HepG2 (cell line): ENCODE measurements around the gene AEN. TPM values are rescaled to one million over a fixed set of nuclear protein-coding genes. Genes with fewer than 3 reads are reported as not detected.

Experiments used
- ARHGAP35 ChIP-seq: sonication (generic); formaldehyde crosslinking; IDR thresholded peaks from 2 replicates; pipeline ENCODE4 v1.9.0; 2022; ENCODE audit warnings: mild to moderate bottlenecking, inconsistent platforms, moderate library complexity, missing genetic modification reagents, borderline replicate concordance
- CENPX ChIP-seq: sonication (generic); formaldehyde crosslinking; IDR thresholded peaks from 2 replicates; pipeline ENCODE4 v1.9.0; 2021; ENCODE audit warnings: mild to moderate bottlenecking, missing genetic modification reagents, moderate library complexity
- DRAP1 ChIP-seq: IDR thresholded peaks from 2 replicates; pipeline ENCODE4 v1.6.1; 2016; ENCODE audit warnings: missing genetic modification reagents, missing compliant biosample characterization
- FOXJ3 ChIP-seq: sonication (generic); formaldehyde crosslinking; IDR thresholded peaks from 2 replicates; pipeline ENCODE4 v1.4.0; 2020; ENCODE audit warnings: missing genetic modification reagents, mild to moderate bottlenecking, borderline replicate concordance
- GATA4 ChIP-seq: sonication (generic); IDR thresholded peaks from 2 replicates; pipeline ENCODE4 v1.6.1; 2016; ENCODE audit warnings: antibody characterized with exemption, low read depth, borderline replicate concordance
- HMG20B ChIP-seq: conservative IDR thresholded peaks from 2 replicates; pipeline ENCODE4 v1.6.1; 2016; ENCODE audit warnings: missing genetic modification reagents, missing compliant biosample characterization
- HNRNPL ChIP-seq: fragments of 200-400 bp; formaldehyde crosslinking; IDR thresholded peaks from 2 replicates; pipeline ENCODE4 v1.6.1; 2017; ENCODE audit warnings: mild to moderate bottlenecking, low read depth, low read length
- JUND ChIP-seq: sonication (generic); formaldehyde crosslinking; IDR thresholded peaks from 2 replicates; pipeline ENCODE4 v1.8.0; 2022; ENCODE audit warnings: mild to moderate bottlenecking, missing genetic modification reagents
- MAFG ChIP-seq: sonication (generic); formaldehyde crosslinking; IDR thresholded peaks from 2 replicates; pipeline ENCODE4 v1.5.1; 2020; ENCODE audit warnings: mild to moderate bottlenecking, missing genetic modification reagents
- MED13 ChIP-seq: sonication (generic); formaldehyde crosslinking; IDR thresholded peaks from 2 replicates; pipeline ENCODE4 v1.5.0; 2020; ENCODE audit warnings: missing genetic modification reagents
- SAP130 ChIP-seq: IDR thresholded peaks from 2 replicates; pipeline ENCODE4 v1.6.1; 2016; ENCODE audit warnings: low read depth
- TEF ChIP-seq: sonication (generic); formaldehyde crosslinking; IDR thresholded peaks from 2 replicates; pipeline ENCODE4 v1.5.0; 2020; ENCODE audit warnings: missing genetic modification reagents
- ZHX2 ChIP-seq, 2 experiments: sonication (generic) in 1 of 2; formaldehyde crosslinking in 1 of 2; IDR thresholded peaks; 2 replicates each; pipeline versions ENCODE4 v1.6.1 to v1.9.0; 2014 to 2022; ENCODE audit warnings: antibody characterized with exemption in 1 of 2, borderline replicate concordance in 1 of 2, inconsistent platforms in 1 of 2, low read depth in 1 of 2, missing genetic modification reagents in 1 of 2
- ZIK1 ChIP-seq: sonication (generic); formaldehyde crosslinking; IDR thresholded peaks from 2 replicates; pipeline ENCODE4 v1.5.0; 2020; ENCODE audit warnings: mild to moderate bottlenecking, low read depth, missing genetic modification reagents, borderline replicate concordance
- ZKSCAN5 ChIP-seq: sonication (generic); formaldehyde crosslinking; IDR thresholded peaks from 2 replicates; pipeline ENCODE4 v1.5.1; 2020; ENCODE audit warnings: mild to moderate bottlenecking, missing genetic modification reagents
- ZNF558 ChIP-seq: sonication (generic); formaldehyde crosslinking; IDR thresholded peaks from 2 replicates; pipeline ENCODE4 v1.9.0; 2022; ENCODE audit warnings: mild to moderate bottlenecking, missing genetic modification reagents, borderline replicate concordance
- ZNF660 ChIP-seq: sonication (generic); formaldehyde crosslinking; IDR thresholded peaks from 2 replicates; pipeline ENCODE4 v1.5.1; 2020; ENCODE audit warnings: mild to moderate bottlenecking, low read depth, missing genetic modification reagents, borderline replicate concordance
- polyA plus RNA-seq, 8 experiments: library from polyadenylated mRNA; depleted of rRNA in 3 of 8; stranded (reverse) in 7 of 8; unstranded in 1 of 8; fragments of >200 nt; fragmentation: Illumina TruSeq in 4 of 8; extraction: Trizol in 4 of 8; gene quantifications; 2 replicates each; pipeline versions ENCODE4 v1.2.1 to v1.2.3, GENCODE V29; 2011 to 2016; ENCODE audit warnings: low read depth in 4 of 8, missing spikeins in 1 of 8, mixed read lengths in 1 of 8; ENCODE audit not compliant: insufficient read depth in 1 of 8
- total RNA-seq, 5 experiments: library from RNA; depleted of rRNA; stranded (reverse); fragments of >200 nt; fragmentation: Illumina TruSeq; extraction: Trizol; gene quantifications; 2 replicates each; pipeline ENCODE4 v1.2.3, GENCODE V29; 2016; ENCODE audit warnings: low read depth in 1 of 5
- TF ChIP-seq, protein P1 (sequence below): IDR thresholded peaks from 2 replicates; pipeline ENCODE4 v1.6.1; 2016; ENCODE audit warnings: control low read depth

The AEN gene
- total and polyA plus RNA-seq, 2 of the 13 experiments (the other 11 are each of a cell fraction or from before 2014, with no cell fraction given): 51.3 to 118 TPM

- peak; percentile 47; the same call in 1 of the 2 replicates for TF ChIP-seq TEF (CRISPR knock-in tag)
- no peak for TF ChIP-seq JUND
- no peak for TF ChIP-seq HMG20B (CRISPR knock-in tag)
- TF ChIP-seq MAFG (CRISPR knock-in tag): no peak
- no peak for TF ChIP-seq DRAP1 (CRISPR knock-in tag)
- no peak for TF ChIP-seq ZNF558 (CRISPR knock-in tag)
- peak; percentile 21; the same call in 1 of the 2 replicates for TF ChIP-seq MED13 (CRISPR knock-in tag)
- TF ChIP-seq CENPX: no peak
- no peak for TF ChIP-seq FOXJ3
- TF ChIP-seq SAP130: peak; percentile 52; the same call in 1 of the 2 replicates
- peak; percentile 50; the same call in 1 of the 2 replicates for TF ChIP-seq ZIK1 (CRISPR knock-in tag)
- no peak for TF ChIP-seq ZHX2 (IDR thresholded peaks at IDR 0.05; ENCODE audit: low read depth)
- TF ChIP-seq ZHX2 (CRISPR knock-in tag; IDR thresholded peaks at IDR 0.05; ENCODE audit: borderline replicate concordance): no peak
- TF ChIP-seq, protein P1, sequence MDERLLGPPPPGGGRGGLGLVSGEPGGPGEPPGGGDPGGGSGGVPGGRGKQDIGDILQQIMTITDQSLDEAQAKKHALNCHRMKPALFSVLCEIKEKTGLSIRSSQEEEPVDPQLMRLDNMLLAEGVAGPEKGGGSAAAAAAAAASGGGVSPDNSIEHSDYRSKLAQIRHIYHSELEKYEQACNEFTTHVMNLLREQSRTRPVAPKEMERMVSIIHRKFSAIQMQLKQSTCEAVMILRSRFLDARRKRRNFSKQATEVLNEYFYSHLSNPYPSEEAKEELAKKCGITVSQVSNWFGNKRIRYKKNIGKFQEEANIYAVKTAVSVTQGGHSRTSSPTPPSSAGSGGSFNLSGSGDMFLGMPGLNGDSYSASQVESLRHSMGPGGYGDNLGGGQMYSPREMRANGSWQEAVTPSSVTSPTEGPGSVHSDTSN (CRISPR knock-in tag): no peak
- TF ChIP-seq ZNF660: no peak
- TF ChIP-seq ARHGAP35 (CRISPR knock-in tag): no peak
- no peak for TF ChIP-seq ZKSCAN5 (CRISPR knock-in tag)
- no peak for TF ChIP-seq GATA4
- TF ChIP-seq HNRNPL: no peak
Measured at GRCh38 chr15:88605189-88606069, 15.7 kb upstream of the AEN start (continued).
